ENCODE data around the gene ST6GALNAC3. TPM values are rescaled to one million over a fixed set of nuclear protein-coding genes. Genes with fewer than 3 reads are reported as not detected.

ST6GALNAC3 gene
- total and polyA plus RNA-seq, 2 experiments from 2014 or later, result 29.4 to 33.3 TPM

DNA sequence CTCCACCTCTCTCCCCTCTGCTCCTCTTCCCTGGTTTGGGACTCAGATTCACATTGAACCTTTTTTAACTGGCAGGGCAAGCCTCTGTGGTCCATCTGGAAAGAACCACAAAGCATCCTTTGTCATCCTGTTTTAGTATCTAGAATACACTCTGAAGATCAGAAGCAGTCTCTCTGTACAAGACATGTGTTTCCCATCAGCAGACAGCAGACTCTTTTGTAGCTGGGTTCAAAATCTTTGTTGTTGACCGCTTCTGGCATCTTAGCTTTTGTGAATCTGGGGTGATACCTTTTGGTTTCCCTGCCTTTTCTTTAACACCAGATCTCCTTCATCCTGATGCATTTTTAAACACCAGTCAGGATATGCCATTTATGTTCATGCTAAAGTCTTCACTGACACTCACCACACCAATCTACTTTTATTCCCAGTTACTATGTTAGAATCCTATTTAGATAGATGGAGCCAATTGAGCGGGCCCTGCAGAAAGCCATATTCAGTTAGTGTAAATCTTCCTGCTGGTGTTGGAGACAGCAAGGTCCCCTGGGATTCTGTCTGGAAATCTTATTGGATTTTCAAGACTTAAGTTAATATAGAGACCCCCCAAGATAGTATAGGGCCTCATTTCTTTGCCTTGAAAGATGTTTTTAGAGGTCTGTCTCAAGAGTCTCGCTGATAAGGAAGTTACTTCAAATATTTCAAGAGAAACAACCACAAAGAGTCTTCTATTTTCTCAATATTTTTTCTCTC lies 51.1 kb downstream of the ST6GALNAC3 start:
- TF ChIP-seq, protein P1, sequence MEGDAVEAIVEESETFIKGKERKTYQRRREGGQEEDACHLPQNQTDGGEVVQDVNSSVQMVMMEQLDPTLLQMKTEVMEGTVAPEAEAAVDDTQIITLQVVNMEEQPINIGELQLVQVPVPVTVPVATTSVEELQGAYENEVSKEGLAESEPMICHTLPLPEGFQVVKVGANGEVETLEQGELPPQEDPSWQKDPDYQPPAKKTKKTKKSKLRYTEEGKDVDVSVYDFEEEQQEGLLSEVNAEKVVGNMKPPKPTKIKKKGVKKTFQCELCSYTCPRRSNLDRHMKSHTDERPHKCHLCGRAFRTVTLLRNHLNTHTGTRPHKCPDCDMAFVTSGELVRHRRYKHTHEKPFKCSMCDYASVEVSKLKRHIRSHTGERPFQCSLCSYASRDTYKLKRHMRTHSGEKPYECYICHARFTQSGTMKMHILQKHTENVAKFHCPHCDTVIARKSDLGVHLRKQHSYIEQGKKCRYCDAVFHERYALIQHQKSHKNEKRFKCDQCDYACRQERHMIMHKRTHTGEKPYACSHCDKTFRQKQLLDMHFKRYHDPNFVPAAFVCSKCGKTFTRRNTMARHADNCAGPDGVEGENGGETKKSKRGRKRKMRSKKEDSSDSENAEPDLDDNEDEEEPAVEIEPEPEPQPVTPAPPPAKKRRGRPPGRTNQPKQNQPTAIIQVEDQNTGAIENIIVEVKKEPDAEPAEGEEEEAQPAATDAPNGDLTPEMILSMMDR (IDR thresholded peaks at IDR 0.05; ENCODE audit: poor library complexity), result no peak
- TF ChIP-seq EZH2 (IDR thresholded peaks at IDR 0.05; ENCODE audit: borderline replicate concordance) (no peak), EZH2phosphoT487 (IDR thresholded peaks at IDR 0.05; ENCODE audit: low read depth, severe bottlenecking, unreplicated experiment) (no peak)
- Histone ChIP-seq H3K4me1 (ENCODE audit: insufficient read depth) (peaks cover 12% of the 10 kb centered on the region), H3K4me2 (no peak overlapping the region), H3K9me3 (ENCODE audit: low read depth) (no peaks in the 10 kb centered on the region), H3K27ac (peak overlapping the region; percentile 10), H3K27me3 (no peaks in the 10 kb centered on the region), H3K9me2 (replicated peaks; ENCODE audit: insufficient read depth) (no peaks in the 10 kb centered on the region), H3K4me3 (no peak overlapping the region), H4K20me1 (ENCODE audit: insufficient read depth, poor library complexity, severe bottlenecking) (no peaks in the 10 kb centered on the region), H3K36me3 (replicated peaks; ENCODE audit: insufficient read depth, low read depth) (no peaks in the 10 kb centered on the region), H2AFZ (no peak overlapping the region), H3K79me2 (peaks cover 9% of the 10 kb centered on the region)
- WGBS (ENCODE audit: low lambda C conversion rate, missing lambda C conversion rate), result 66% methylated on average over 3 of the region's 3 CpGs
- no peak for DNase-seq (ENCODE audit: low spot score)

DNA sequence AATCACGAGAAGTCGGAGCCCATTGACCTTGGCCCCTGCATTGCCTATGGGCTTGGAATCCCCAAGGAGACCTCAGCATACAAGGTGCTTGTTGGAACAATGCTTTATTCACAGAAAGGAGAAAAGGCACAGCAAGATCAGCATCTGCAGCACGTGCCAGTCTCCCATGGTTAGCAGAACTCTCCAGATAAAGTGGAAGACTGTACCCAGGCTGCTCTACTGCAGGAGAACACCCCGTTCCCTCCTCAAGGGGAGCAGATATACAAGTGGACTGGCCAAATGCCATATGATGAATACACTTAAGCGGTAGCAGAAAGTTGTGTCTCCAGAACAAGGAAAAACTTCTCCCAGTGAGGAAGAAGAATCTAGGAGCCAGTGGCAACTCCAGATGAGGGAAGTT lies 53.5 kb downstream of the ST6GALNAC3 start:
- H3K9me2 ChIP-seq (replicated peaks; ENCODE audit: insufficient read depth), result no peaks in the 10 kb centered on the region
- no peak overlapping the region for H3K27ac ChIP-seq
- H3K36me3 ChIP-seq (replicated peaks; ENCODE audit: insufficient read depth, low read depth), result no peaks in the 10 kb centered on the region
- no peaks in the 10 kb centered on the region for H3K27me3 ChIP-seq
- TF ChIP-seq EZH2 (IDR thresholded peaks at IDR 0.05; ENCODE audit: borderline replicate concordance) (no peak), EZH2phosphoT487 (IDR thresholded peaks at IDR 0.05; ENCODE audit: low read depth, severe bottlenecking, unreplicated experiment) (no peak)
- TF ChIP-seq, protein P1 (IDR thresholded peaks at IDR 0.05; ENCODE audit: poor library complexity), result no peak
- H4K20me1 ChIP-seq (ENCODE audit: insufficient read depth, poor library complexity, severe bottlenecking), result no peaks in the 10 kb centered on the region
- 93% methylated on average over 5 of the region's 5 CpGs for WGBS (ENCODE audit: low lambda C conversion rate, missing lambda C conversion rate)
- H3K9me3 ChIP-seq (ENCODE audit: low read depth), result no peaks in the 10 kb centered on the region
- H3K4me2 ChIP-seq, result no peak overlapping the region
- H2AFZ ChIP-seq, result no peak overlapping the region
- no peak for DNase-seq (ENCODE audit: low spot score)
- no peak overlapping the region for H3K4me3 ChIP-seq
- H3K79me2 ChIP-seq, result peaks cover 8% of the 10 kb centered on the region
- peaks cover 15% of the 10 kb centered on the region for H3K4me1 ChIP-seq (ENCODE audit: insufficient read depth)

DNA sequence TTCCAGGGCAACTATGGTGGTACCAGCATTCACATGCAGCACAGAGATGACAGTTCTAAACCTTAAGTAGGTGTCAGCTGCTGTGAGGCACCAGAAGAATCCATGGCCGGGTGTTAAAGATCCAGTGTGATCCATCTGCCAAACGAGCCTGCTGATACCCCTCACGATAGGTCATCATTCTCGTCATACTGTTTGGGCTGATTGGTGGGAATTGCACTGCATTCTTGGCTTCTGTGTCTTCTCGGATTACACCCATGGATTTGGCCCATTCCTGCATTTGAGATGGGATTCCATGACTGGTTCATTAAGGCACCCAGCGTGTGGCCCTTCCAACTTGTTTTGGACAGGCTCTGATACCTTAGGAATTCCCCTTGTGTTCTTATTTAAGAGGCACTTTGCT lies 55.2 kb downstream of the ST6GALNAC3 start:
- H3K4me3 ChIP-seq, result no peak overlapping the region
- WGBS (ENCODE audit: low lambda C conversion rate, missing lambda C conversion rate), result 88% methylated on average over 6 of the region's 6 CpGs
- no peaks in the 10 kb centered on the region for H4K20me1 ChIP-seq (ENCODE audit: insufficient read depth, poor library complexity, severe bottlenecking)
- no peak overlapping the region for H3K27ac ChIP-seq
- no peaks in the 10 kb centered on the region for H3K9me3 ChIP-seq (ENCODE audit: low read depth)
- H3K27me3 ChIP-seq, result no peaks in the 10 kb centered on the region
- H2AFZ ChIP-seq, result no peak overlapping the region
- peaks cover 3% of the 10 kb centered on the region for H3K79me2 ChIP-seq
- TF ChIP-seq EZH2 (IDR thresholded peaks at IDR 0.05; ENCODE audit: borderline replicate concordance), result no peak
- TF ChIP-seq EZH2phosphoT487 (IDR thresholded peaks at IDR 0.05; ENCODE audit: low read depth, severe bottlenecking, unreplicated experiment), result no peak
- TF ChIP-seq, protein P1 (IDR thresholded peaks at IDR 0.05; ENCODE audit: poor library complexity), result no peak
- H3K4me2 ChIP-seq, result no peak overlapping the region
- H3K36me3 ChIP-seq (replicated peaks; ENCODE audit: insufficient read depth, low read depth), result no peaks in the 10 kb centered on the region
- peaks cover 15% of the 10 kb centered on the region for H3K4me1 ChIP-seq (ENCODE audit: insufficient read depth)
- no peak for DNase-seq (ENCODE audit: low spot score)
- no peaks in the 10 kb centered on the region for H3K9me2 ChIP-seq (replicated peaks; ENCODE audit: insufficient read depth)

Measured in hepatocyte (in vitro differentiated cells).